Measurements from ENCODE around the gene TEKT1.

DNA sequence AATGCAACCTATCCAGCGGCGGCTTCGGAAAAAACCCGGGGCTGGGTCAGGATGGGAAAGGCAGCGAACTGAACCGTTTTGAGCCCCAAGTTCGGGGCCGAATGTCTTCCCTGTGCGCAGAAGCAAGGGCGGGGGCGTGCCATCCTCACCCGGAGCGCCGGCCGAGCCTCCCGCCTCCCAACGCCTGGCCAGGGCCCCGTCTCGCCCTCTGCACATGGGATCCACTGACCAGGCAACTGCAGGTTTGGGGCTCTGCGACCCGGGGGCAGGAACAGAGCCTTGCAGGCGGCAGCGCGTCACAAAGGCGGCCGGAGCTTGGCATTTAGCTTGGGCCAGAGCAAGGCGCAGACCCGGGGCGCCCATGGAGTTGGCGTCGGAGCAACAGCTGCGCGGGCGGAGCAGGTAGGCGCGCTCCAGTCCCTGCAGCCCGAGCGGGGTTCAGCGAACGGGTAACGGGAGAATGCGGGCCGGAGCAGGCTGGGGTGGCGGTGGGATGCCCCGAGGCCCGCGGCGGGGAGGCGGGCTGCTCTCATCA lies 55.6 kb downstream of the TEKT1 start, which contains the start of gene FBXO39:
- TF ChIP-seq, protein P1, sequence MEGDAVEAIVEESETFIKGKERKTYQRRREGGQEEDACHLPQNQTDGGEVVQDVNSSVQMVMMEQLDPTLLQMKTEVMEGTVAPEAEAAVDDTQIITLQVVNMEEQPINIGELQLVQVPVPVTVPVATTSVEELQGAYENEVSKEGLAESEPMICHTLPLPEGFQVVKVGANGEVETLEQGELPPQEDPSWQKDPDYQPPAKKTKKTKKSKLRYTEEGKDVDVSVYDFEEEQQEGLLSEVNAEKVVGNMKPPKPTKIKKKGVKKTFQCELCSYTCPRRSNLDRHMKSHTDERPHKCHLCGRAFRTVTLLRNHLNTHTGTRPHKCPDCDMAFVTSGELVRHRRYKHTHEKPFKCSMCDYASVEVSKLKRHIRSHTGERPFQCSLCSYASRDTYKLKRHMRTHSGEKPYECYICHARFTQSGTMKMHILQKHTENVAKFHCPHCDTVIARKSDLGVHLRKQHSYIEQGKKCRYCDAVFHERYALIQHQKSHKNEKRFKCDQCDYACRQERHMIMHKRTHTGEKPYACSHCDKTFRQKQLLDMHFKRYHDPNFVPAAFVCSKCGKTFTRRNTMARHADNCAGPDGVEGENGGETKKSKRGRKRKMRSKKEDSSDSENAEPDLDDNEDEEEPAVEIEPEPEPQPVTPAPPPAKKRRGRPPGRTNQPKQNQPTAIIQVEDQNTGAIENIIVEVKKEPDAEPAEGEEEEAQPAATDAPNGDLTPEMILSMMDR (IDR thresholded peaks at IDR 0.05), result no peak
- TF ChIP-seq POLR2AphosphoS5 (IDR thresholded peaks at IDR 0.05) (no peak), POLR2A (IDR thresholded peaks at IDR 0.05) (no peak), EP300 (IDR thresholded peaks at IDR 0.05) (no peak)
